GM18873 (cell line): Measurements from ENCODE around the gene CAPNS2.

ENCODE experiments used
- ATAC-seq: cut with Tn5 transposase; IDR thresholded peaks from one replicate; pipeline ENCODE4 v1.9.1; 2021; ENCODE audit warnings: mild to moderate bottlenecking, moderate library complexity, moderate number of reproducible peaks; ENCODE audit not compliant: unreplicated experiment, low FRiP score

CAPNS2 gene

GRCh38 chr16:55566432-55567175 lies at the start of gene CAPNS2:
TSS of gene CAPNS2 (plus strand) at chr16:55566684. CDS start at chr16:55566757, 73 bp downstream.
- ATAC-seq: no peak

- ATAC-seq: no peak
Measured at GRCh38 chr16:55521792-55522191, 44.7 kb upstream of the CAPNS2 start.

GRCh38 chr16:55526441-55526840 lies 40.0 kb upstream of the CAPNS2 start:
- no peak for ATAC-seq

- no peak for ATAC-seq
Measured at GRCh38 chr16:55527885-55528284, 38.6 kb upstream of the CAPNS2 start.

GRCh38 chr16:55529018-55529417 lies 37.5 kb upstream of the CAPNS2 start:
- ATAC-seq: no peak

- no peak for ATAC-seq
Measured at GRCh38 chr16:55530316-55530856, 36.1 kb upstream of the CAPNS2 start.

GRCh38 chr16:55532227-55532626 lies 34.3 kb upstream of the CAPNS2 start:
- ATAC-seq: no peak

- no peak for ATAC-seq
Measured at GRCh38 chr16:55534756-55535155, 31.7 kb upstream of the CAPNS2 start.

- no peak for ATAC-seq
Measured at GRCh38 chr16:55539049-55539448, 27.4 kb upstream of the CAPNS2 start.

- ATAC-seq: no peak
Measured at GRCh38 chr16:55539488-55539887, 27.0 kb upstream of the CAPNS2 start.

GRCh38 chr16:55540221-55540620 lies 26.3 kb upstream of the CAPNS2 start:
- ATAC-seq: no peak

GRCh38 chr16:55542459-55543082 lies 23.9 kb upstream of the CAPNS2 start:
- no peak for ATAC-seq

GRCh38 chr16:55543472-55543871 lies 23.0 kb upstream of the CAPNS2 start:
- ATAC-seq: no peak

GRCh38 chr16:55552621-55553020 lies 13.9 kb upstream of the CAPNS2 start:
- ATAC-seq: no peak

- no peak for ATAC-seq
Measured at GRCh38 chr16:55555436-55555835, 11.0 kb upstream of the CAPNS2 start.

GRCh38 chr16:55557186-55557585 lies 9.3 kb upstream of the CAPNS2 start:
- no peak for ATAC-seq

- ATAC-seq: no peak
Measured at GRCh38 chr16:55559233-55559632, 7.3 kb upstream of the CAPNS2 start.

GRCh38 chr16:55559933-55560516 lies 6.5 kb upstream of the CAPNS2 start:
- ATAC-seq: no peak

GRCh38 chr16:55561319-55561848 lies 5.1 kb upstream of the CAPNS2 start:
- ATAC-seq: no peak

GRCh38 chr16:55562936-55563335 lies 3.5 kb upstream of the CAPNS2 start:
- no peak for ATAC-seq

- ATAC-seq: no peak
Measured at GRCh38 chr16:55563797-55564196, 2.7 kb upstream of the CAPNS2 start.
